Smooth muscle cell (in vitro differentiated cells): ENCODE data around the gene CFAP74. TPM values are rescaled to one million over a fixed set of nuclear protein-coding genes. Genes with fewer than 3 reads are reported as not detected.

Experiments
- DNase-seq: peaks from one replicate; lab custom pipeline; 2025; ENCODE audit not compliant: unreplicated experiment; lab: John Stamatoyannopoulos, UW
- H2AFZ ChIP-seq: fragments of 200-600 bp; sonication (generic); 2 replicates; pipeline ENCODE4 v1.6.0; 2016; ENCODE audit warnings: antibody characterized with exemption, low read depth, mild to moderate bottlenecking
- H3F3A ChIP-seq: fragments of 200-600 bp; sonication (generic); 2 replicates; pipeline ENCODE4 v1.6.0; 2017; ENCODE audit warnings: antibody characterized with exemption, low read depth
- H3K27ac ChIP-seq: fragments of 200-600 bp; sonication (generic); 2 replicates; pipeline ENCODE4 v1.5.1; 2016; ENCODE audit warnings: low read depth, mild to moderate bottlenecking
- H3K27me3 ChIP-seq: fragments of 200-600 bp; sonication (generic); 2 replicates; pipeline ENCODE4 v1.6.1; 2016; ENCODE audit warnings: low read depth, mild to moderate bottlenecking
- H3K36me3 ChIP-seq: fragments of 200-600 bp; sonication (generic); 2 replicates; pipeline ENCODE4 v1.5.1; 2016; ENCODE audit warnings: low read depth
- H3K4me1 ChIP-seq: fragments of 200-600 bp; sonication (generic); 2 replicates; pipeline ENCODE4 v1.5.1; 2016; ENCODE audit warnings: low read depth
- H3K4me2 ChIP-seq: fragments of 200-600 bp; sonication (generic); 2 replicates; pipeline ENCODE4 v1.6.0; 2016; ENCODE audit warnings: mild to moderate bottlenecking
- H3K4me3 ChIP-seq: fragments of 200-600 bp; sonication (generic); 2 replicates; pipeline ENCODE4 v1.5.1; 2016; ENCODE audit warnings: mild to moderate bottlenecking
- H3K79me2 ChIP-seq: fragments of 200-600 bp; sonication (generic); 2 replicates; pipeline ENCODE4 v1.6.0; 2016; ENCODE audit warnings: low read depth, mild to moderate bottlenecking
- H3K9ac ChIP-seq: fragments of 200-600 bp; sonication (generic); 2 replicates; pipeline ENCODE4 v1.6.0; 2016; ENCODE audit warnings: low read depth
- H3K9me3 ChIP-seq: fragments of 200-600 bp; sonication (generic); replicated peaks from 2 replicates; pipeline ENCODE4 v1.5.1; 2016; ENCODE audit warnings: low read depth
- H4K20me1 ChIP-seq: fragments of 200-600 bp; sonication (generic); 2 replicates; pipeline ENCODE4 v1.6.0; 2016; ENCODE audit warnings: low read depth
- WGBS: methylation state at CpG from one replicate; pipeline ENCODE4 v1.1.7; 2016; ENCODE audit warnings: low lambda C conversion rate; 5-methylcytosine and 5-hydroxymethylcytosine counted together
- polyA plus RNA-seq: library from polyadenylated mRNA; unstranded; fragments of >200 nt; fragmentation: Nextera tagmentation; extraction: Ambion mirVana; gene quantifications from 2 replicates; pipeline ENCODE4 v1.2.1, GENCODE V29; 2016
- total RNA-seq: library from RNA; depleted of rRNA; stranded (reverse); fragments of >200 nt; gene quantifications from 2 replicates; pipeline ENCODE4 v1.2.3, GENCODE V29; 2014
- TF ChIP-seq, protein P1 (sequence below): fragments of 200-600 bp; sonication (generic); IDR thresholded peaks from 2 replicates; pipeline ENCODE4 v1.5.1; 2017; ENCODE audit warnings: borderline replicate concordance, mild to moderate bottlenecking, antibody characterized with exemption; ENCODE audit not compliant: insufficient read depth, poor library complexity, severe bottlenecking

Gene CFAP74
- total and polyA plus RNA-seq, 2 experiments from 2014 or later = not detected

DNA sequence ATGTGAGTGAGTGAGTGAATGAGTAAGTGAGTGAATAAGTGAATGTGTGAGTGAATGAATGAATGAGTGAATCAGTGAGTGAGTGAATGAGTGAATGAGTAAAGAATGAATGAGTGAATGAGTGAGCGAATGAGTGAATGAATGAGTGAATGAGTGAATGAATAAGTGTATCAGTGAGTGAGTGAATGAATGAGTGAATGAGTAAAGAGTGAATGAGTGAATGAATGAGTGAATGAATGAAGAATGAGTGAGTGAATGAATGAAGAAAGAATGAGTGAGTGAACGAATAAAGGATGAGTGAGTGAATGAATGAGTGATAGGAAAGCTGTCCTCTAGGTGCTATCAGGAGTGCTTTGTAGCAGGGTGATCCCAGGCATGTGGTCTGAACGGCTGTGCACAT, 35.7 kb downstream of the CFAP74 start:
- no peak for DNase-seq
- Histone ChIP-seq H3K4me2 (no peak overlapping the region), H3F3A (no peaks in the 10 kb centered on the region), H3K27me3 (no peaks in the 10 kb centered on the region), H3K79me2 (no peaks in the 10 kb centered on the region), H4K20me1 (no peaks in the 10 kb centered on the region), H3K9me3 (no peaks in the 10 kb centered on the region), H3K9ac (no peak overlapping the region), H2AFZ (no peak overlapping the region), H3K4me1 (no peaks in the 10 kb centered on the region), H3K36me3 (no peaks in the 10 kb centered on the region), H3K4me3 (no peak overlapping the region), H3K27ac (no peak overlapping the region)
- TF ChIP-seq, protein P1, sequence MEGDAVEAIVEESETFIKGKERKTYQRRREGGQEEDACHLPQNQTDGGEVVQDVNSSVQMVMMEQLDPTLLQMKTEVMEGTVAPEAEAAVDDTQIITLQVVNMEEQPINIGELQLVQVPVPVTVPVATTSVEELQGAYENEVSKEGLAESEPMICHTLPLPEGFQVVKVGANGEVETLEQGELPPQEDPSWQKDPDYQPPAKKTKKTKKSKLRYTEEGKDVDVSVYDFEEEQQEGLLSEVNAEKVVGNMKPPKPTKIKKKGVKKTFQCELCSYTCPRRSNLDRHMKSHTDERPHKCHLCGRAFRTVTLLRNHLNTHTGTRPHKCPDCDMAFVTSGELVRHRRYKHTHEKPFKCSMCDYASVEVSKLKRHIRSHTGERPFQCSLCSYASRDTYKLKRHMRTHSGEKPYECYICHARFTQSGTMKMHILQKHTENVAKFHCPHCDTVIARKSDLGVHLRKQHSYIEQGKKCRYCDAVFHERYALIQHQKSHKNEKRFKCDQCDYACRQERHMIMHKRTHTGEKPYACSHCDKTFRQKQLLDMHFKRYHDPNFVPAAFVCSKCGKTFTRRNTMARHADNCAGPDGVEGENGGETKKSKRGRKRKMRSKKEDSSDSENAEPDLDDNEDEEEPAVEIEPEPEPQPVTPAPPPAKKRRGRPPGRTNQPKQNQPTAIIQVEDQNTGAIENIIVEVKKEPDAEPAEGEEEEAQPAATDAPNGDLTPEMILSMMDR = no peak
- 77% methylated on average over 3 of the region's 3 CpGs for WGBS

DNA sequence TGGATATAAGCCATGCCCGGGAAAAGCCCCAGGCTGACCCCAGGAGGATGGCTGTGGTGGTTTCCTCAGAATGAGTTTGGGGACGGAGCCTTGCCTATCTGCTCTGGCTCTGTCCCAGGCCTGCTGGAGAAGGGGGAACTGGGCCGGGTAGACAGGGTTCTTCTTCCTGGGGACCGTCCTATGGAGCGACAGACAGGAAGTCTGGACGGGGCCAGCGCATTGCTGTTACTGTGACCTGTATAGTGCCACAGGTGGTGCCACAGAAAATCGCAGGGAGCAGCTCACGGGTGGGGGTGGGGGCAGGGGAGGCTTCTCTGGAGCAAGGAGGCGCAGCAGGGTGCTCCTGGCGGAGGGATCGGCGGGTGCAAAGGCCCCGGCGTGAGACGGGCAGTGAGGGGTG, 36.4 kb downstream of the CFAP74 start:
- 89% methylated on average over 16 of the region's 16 CpGs for WGBS
- no peaks in the 10 kb centered on the region for H3K36me3 ChIP-seq
- no peak overlapping the region for H3K4me2 ChIP-seq
- H3K9ac ChIP-seq = no peak overlapping the region
- H3K4me3 ChIP-seq = no peak overlapping the region
- no peaks in the 10 kb centered on the region for H3K27me3 ChIP-seq
- H3K4me1 ChIP-seq = no peaks in the 10 kb centered on the region
- no peaks in the 10 kb centered on the region for H3K9me3 ChIP-seq
- no peak overlapping the region for H3K27ac ChIP-seq
- TF ChIP-seq, protein P1 = no peak
- no peak for DNase-seq
- H3K79me2 ChIP-seq = no peaks in the 10 kb centered on the region
- no peak overlapping the region for H2AFZ ChIP-seq
- no peaks in the 10 kb centered on the region for H4K20me1 ChIP-seq
- H3F3A ChIP-seq = no peaks in the 10 kb centered on the region

DNA sequence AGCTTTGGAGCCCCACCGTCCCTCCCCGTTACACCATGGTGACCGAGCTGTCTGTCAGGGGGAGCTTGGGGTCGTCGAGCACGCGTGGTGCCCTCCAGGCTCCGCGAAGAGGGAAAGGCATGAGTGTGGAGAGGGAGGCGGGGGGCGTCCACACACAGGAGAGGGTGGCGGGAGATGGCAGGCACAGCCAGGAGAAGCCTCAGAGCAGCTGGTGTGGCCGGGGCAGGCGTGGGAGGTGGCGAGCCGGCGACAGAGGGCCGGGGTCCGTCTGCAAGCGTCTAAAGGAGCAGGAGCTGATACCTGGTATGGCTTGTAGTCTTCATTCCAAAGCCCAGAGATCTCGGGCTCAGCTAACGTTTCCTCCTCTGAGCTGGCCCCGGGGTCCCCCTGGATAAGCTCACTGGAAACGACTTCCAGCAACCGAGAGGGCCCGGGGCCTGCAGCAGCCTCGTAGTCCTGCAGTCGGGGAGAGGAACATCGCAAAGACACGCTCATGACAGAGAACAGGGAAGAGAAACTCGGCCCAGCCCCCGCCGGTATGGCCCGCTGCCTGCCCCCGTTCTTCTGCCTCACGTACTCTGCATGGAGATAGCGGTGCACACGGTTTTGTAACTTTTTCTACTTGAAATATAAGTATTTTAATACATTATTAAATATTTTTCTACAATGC, 37.4 kb downstream of the CFAP74 start:
- H3K27ac ChIP-seq = no peak overlapping the region
- H3K79me2 ChIP-seq = no peaks in the 10 kb centered on the region
- no peak overlapping the region for H3K9ac ChIP-seq
- no peaks in the 10 kb centered on the region for H3K36me3 ChIP-seq
- H3K9me3 ChIP-seq = no peaks in the 10 kb centered on the region
- DNase-seq = no peak
- H3K4me3 ChIP-seq = no peak overlapping the region
- no peaks in the 10 kb centered on the region for H4K20me1 ChIP-seq
- H3F3A ChIP-seq = no peaks in the 10 kb centered on the region
- TF ChIP-seq, protein P1 = no peak
- WGBS = 86% methylated on average over 38 of the region's 38 CpGs
- no peak overlapping the region for H3K4me2 ChIP-seq
- H2AFZ ChIP-seq = no peak overlapping the region
- H3K27me3 ChIP-seq = no peaks in the 10 kb centered on the region
- H3K4me1 ChIP-seq = no peaks in the 10 kb centered on the region

DNA sequence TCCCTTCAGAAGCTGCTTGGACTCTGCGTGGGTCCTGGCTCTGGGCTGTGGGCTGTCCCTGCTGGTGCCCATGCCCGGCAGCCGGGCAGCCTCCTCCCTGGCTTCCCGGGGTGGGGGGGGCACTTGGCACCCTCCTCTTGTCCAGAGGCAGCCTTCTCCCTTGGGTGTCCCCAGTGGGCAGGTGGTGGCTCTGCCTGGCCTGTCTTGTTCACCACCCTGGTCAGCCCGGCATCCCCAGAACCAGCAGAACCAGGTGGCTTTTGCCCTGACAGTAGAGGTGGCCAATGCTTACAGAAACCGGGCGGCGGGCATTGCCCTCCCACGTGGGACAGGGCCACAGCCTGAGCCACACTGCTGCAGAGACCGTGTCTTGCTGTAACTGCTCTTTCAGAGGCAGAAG, 38.0 kb downstream of the CFAP74 start:
- no peak overlapping the region for H3K27ac ChIP-seq
- H3K4me3 ChIP-seq = no peak overlapping the region
- H3K4me1 ChIP-seq = no peaks in the 10 kb centered on the region
- no peaks in the 10 kb centered on the region for H4K20me1 ChIP-seq
- H3K9me3 ChIP-seq = no peaks in the 10 kb centered on the region
- TF ChIP-seq, protein P1 = no peak
- no peaks in the 10 kb centered on the region for H3F3A ChIP-seq
- H3K27me3 ChIP-seq = no peaks in the 10 kb centered on the region
- no peak overlapping the region for H3K4me2 ChIP-seq
- WGBS = 93% methylated on average over 9 of the region's 10 CpGs
- H3K36me3 ChIP-seq = no peaks in the 10 kb centered on the region
- no peak overlapping the region for H2AFZ ChIP-seq
- no peak for DNase-seq
- no peak overlapping the region for H3K9ac ChIP-seq
- no peaks in the 10 kb centered on the region for H3K79me2 ChIP-seq
